Measurements from ENCODE around the gene ARF6.
A peak's percentile ranks its signal among the peaks of the same experiment; 100 is the strongest.
"Not testable (repeated sequence)": the region's sequence is repeated elsewhere in the genome, so short reads cannot be mapped to it uniquely, and the experiment has no call there.

ARF6 gene

GRCh38 chr14:49892636-49893308 is at the start of gene ARF6:
ARF6 (plus strand) TSS chr14:49893082; CDS start chr14:49893737, 655 bp downstream.
- peak; percentile 72 for DNase-seq

GRCh38 chr14:49849213-49849847 is 43.6 kb upstream of the ARF6 start:
- no peak for DNase-seq

GRCh38 chr14:49851813-49852212 is 41.1 kb upstream of the ARF6 start:
- DNase-seq = no peak

GRCh38 chr14:49852301-49853157 is 40.4 kb upstream of the ARF6 start, which contains the start of gene NEMF:
NEMF (minus strand) TSS chr14:49852788; CDS start chr14:49852753, 35 bp downstream.
- DNase-seq = peak; percentile 48

- no peak for DNase-seq
Measured at GRCh38 chr14:49853158-49853477, 39.8 kb upstream of the ARF6 start.

GRCh38 chr14:49853572-49854375 is 39.1 kb upstream of the ARF6 start:
- DNase-seq = peak; percentile 46

- DNase-seq = no peak
Measured at GRCh38 chr14:49857427-49858003, 35.4 kb upstream of the ARF6 start.

- no peak for DNase-seq
Measured at GRCh38 chr14:49858383-49858782, 34.5 kb upstream of the ARF6 start.

GRCh38 chr14:49860988-49861698 is 31.7 kb upstream of the ARF6 start:
- DNase-seq = no peak

GRCh38 chr14:49861699-49862088 is 31.2 kb upstream of the ARF6 start:
- no peak for DNase-seq

- DNase-seq = peak; percentile 87
Measured at GRCh38 chr14:49862089-49862673, 30.7 kb upstream of the ARF6 start.

GRCh38 chr14:49863487-49864281 is 29.2 kb upstream of the ARF6 start:
- no peak for DNase-seq

- DNase-seq = peak; percentile 14
Measured at GRCh38 chr14:49865431-49865859, 27.4 kb upstream of the ARF6 start.

- peak; percentile 28 for DNase-seq
Measured at GRCh38 chr14:49867831-49868719, 24.8 kb upstream of the ARF6 start.

GRCh38 chr14:49868720-49869114 is 24.2 kb upstream of the ARF6 start:
- DNase-seq = no peak

GRCh38 chr14:49870908-49871307 is 22.0 kb upstream of the ARF6 start:
- DNase-seq = no peak

- DNase-seq = not testable (repeated sequence)
Measured at GRCh38 chr14:49873548-49873947, 19.3 kb upstream of the ARF6 start.

GRCh38 chr14:49875640-49876198 is 17.2 kb upstream of the ARF6 start:
- DNase-seq = no peak

- no peak for DNase-seq
Measured at GRCh38 chr14:49876563-49877127, 16.2 kb upstream of the ARF6 start.

Measured in NCI-H1436 treated with DMSO at 0.1 percent for 48 hours (cell line).